ENCODE measurements around the gene C18orf63. TPM values are rescaled to one million over a fixed set of nuclear protein-coding genes. Genes with fewer than 3 reads are reported as not detected.

The C18orf63 gene
- total and polyA plus RNA-seq, 3 donors from 2014 or later = 9.8 to 22.1 (median 13.7) TPM

DNA sequence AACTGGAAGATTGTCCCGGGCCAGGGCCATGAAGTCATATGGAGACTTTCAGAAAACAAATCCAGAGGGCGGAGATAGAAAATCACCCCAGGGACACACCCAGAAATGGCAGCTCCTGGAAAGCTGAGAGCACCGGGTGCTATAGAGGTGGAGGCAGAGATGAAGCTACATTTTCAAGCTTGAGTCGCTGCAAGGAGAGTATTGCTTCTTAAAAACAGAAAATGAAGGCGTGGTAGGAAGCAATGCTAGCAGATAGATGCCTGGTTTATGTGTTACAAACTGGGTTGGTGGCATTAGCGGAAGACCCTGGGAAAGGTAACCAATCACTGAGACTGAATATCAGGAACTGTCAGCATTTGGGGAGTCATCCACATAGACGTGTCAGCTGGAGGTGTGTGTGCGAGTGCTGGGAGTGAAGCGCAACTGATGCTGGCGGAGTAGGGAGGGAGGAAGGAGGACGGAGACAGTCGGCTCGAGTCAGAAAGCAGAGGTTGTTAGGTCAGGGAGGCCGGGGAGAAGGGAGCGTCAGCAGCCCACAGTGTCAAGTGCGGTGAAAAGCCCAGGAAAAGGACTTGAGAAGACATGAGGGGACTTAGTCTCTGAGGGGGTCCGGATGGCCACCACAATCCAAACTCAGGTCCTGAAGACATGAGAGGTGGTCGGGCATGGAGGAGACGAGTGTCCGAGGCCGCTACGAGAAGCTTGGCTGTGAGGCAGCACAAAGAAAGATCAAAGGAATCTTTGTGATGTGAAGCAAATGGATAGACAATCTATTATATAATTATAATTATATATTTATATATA, 45.4 kb downstream of the C18orf63 start:
- H3K36me3 ChIP-seq (ENCODE audit: low read depth, missing control alignments) = no peaks in the 10 kb centered on the region
- DNase-seq = no peak
- no peak overlapping the region for H3K4me3 ChIP-seq
- TF ChIP-seq, protein P1, sequence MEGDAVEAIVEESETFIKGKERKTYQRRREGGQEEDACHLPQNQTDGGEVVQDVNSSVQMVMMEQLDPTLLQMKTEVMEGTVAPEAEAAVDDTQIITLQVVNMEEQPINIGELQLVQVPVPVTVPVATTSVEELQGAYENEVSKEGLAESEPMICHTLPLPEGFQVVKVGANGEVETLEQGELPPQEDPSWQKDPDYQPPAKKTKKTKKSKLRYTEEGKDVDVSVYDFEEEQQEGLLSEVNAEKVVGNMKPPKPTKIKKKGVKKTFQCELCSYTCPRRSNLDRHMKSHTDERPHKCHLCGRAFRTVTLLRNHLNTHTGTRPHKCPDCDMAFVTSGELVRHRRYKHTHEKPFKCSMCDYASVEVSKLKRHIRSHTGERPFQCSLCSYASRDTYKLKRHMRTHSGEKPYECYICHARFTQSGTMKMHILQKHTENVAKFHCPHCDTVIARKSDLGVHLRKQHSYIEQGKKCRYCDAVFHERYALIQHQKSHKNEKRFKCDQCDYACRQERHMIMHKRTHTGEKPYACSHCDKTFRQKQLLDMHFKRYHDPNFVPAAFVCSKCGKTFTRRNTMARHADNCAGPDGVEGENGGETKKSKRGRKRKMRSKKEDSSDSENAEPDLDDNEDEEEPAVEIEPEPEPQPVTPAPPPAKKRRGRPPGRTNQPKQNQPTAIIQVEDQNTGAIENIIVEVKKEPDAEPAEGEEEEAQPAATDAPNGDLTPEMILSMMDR (IDR thresholded peaks at IDR 0.05) = no peak
- no peak for TF ChIP-seq POLR2A (IDR thresholded peaks at IDR 0.05)
- H3K27me3 ChIP-seq = no peaks in the 10 kb centered on the region
- no peak overlapping the region for H3K27ac ChIP-seq
- H3K4me1 ChIP-seq = no peaks in the 10 kb centered on the region
- H3K9me3 ChIP-seq = no peaks in the 10 kb centered on the region
- intact Hi-C loops (cut with DNase I; ENCODE audit: low total_unique reads) = no loop called here
- WGBS, 2 donors = 60 to 64% methylated on average over 22 of the region's 22 CpGs

DNA sequence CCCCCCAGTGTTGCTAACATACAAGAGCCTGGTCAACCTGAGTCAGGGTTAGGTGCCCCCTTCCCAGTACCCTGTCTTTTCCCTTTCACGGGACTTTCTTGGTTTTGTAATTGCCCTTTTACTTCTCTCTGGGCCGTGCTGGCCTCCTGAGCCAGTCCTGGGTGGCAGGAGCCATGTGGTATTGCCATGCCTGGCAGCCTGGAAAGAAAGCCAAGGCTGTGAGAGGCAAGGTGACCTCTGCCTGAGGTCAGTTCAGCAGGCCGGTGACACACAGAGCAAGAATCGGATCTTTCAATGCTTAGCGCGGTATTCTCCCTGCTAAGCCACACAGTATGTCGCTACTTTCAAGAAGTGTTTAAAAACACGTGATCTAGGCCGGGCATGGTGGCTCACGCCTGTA, 52.3 kb downstream of the C18orf63 start:
- H3K27ac ChIP-seq = no peak overlapping the region
- intact Hi-C loops (cut with DNase I; ENCODE audit: low total_unique reads) = no loop called here
- H3K4me3 ChIP-seq = no peak overlapping the region
- WGBS, 2 donors = 93 to 96% methylated on average over 10 of the region's 10 CpGs
- H3K4me1 ChIP-seq = no peaks in the 10 kb centered on the region
- H3K27me3 ChIP-seq = no peaks in the 10 kb centered on the region
- H3K36me3 ChIP-seq (ENCODE audit: low read depth, missing control alignments) = no peaks in the 10 kb centered on the region
- no peaks in the 10 kb centered on the region for H3K9me3 ChIP-seq
- DNase-seq = no peak
- TF ChIP-seq, protein P1 (IDR thresholded peaks at IDR 0.05) = no peak
- no peak for TF ChIP-seq POLR2A (IDR thresholded peaks at IDR 0.05)

DNA sequence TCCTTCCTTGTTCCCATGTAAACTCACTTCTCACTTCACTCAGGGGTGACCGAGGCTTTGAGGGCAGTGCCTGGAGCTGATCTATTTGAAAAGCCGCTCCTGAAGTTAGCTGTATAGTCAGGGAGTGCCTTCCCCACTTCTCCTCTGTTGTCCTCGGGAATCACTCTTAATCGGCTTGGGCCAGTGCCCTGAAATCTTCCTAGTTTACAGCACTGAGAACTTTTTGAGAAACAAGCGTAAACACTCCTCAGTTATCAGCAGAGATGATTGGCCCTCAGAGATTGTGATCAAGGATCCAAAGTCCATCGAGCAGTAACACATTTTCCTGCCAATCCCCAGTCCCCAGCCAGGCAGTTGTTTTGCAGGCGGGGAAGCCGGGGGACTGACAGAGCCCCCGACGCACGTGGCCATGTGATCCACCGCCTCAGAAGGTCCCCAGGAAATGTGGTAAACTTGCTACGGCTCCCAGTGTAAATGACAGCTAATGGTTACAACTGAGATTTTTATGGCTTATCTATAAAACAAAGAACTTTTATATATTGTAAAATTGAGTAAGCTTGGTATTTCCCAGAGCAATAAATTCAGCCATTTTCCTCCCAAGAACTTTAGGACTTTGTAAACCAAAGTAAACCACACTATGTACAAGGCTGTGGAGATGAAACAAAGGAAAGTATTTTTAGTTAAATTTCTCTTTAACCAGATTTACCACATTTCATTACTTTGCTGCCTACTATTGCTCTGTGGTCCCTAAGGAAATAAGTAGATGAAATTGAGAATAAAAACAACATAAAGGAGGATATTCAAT, 53.5 kb downstream of the C18orf63 start:
- WGBS, 2 donors = 74 to 75% methylated on average over 9 to 13 of the region's 13 CpGs
- Histone ChIP-seq H3K36me3 (ENCODE audit: low read depth, missing control alignments) (no peaks in the 10 kb centered on the region), H3K9me3 (no peaks in the 10 kb centered on the region), H3K27me3 (no peaks in the 10 kb centered on the region), H3K27ac (no peak overlapping the region), H3K4me1 (no peaks in the 10 kb centered on the region), H3K4me3 (no peak overlapping the region)
- intact Hi-C loops (cut with DNase I; ENCODE audit: low total_unique reads) = no loop called here
- TF ChIP-seq, protein P1 (IDR thresholded peaks at IDR 0.05) = no peak
- no peak for TF ChIP-seq POLR2A (IDR thresholded peaks at IDR 0.05)
- DNase-seq = no peak

DNA sequence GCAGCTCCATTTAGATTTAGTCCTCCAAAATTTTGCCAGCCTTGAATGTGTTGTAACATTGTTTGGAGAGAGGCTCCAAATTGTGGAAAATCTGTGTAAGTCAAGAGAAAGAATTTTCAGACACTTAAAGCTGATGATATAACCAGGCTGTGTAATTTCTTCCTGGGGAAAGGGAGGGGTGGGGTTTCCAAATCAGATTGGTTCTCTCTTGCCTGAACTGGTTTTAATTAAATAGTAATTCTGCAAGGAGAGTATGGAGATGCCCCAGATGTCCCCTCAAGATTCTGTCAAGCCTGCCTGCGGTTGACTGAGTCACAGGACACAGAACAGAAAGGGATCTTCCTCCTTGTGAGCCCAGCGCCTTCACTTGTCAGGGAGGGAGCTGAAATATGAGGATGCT, 54.5 kb downstream of the C18orf63 start:
- no peaks in the 10 kb centered on the region for H3K4me1 ChIP-seq

More for the DNA sequence above, 54.5 kb downstream of the C18orf63 start:
- no peak for TF ChIP-seq POLR2A (IDR thresholded peaks at IDR 0.05)
- TF ChIP-seq, protein P1 (IDR thresholded peaks at IDR 0.05) = no peak
- WGBS, 2 donors = 86 to 94% methylated on average over 2 of the region's 2 CpGs
- DNase-seq = no peak
- Histone ChIP-seq H3K27ac (no peak overlapping the region), H3K9me3 (no peaks in the 10 kb centered on the region), H3K4me3 (no peak overlapping the region), H3K36me3 (ENCODE audit: low read depth, missing control alignments) (no peaks in the 10 kb centered on the region), H3K27me3 (no peaks in the 10 kb centered on the region)
- intact Hi-C loops (cut with DNase I; ENCODE audit: low total_unique reads) = no loop called here
